SK-N-MC (cell line): ENCODE results near the gene ZNF827.
"Not testable (repeated sequence)": the region's sequence is repeated elsewhere in the genome, so short reads cannot be mapped to it uniquely, and the experiment has no call there.

Experiments
- DNase-seq: peaks from one replicate; pipeline ENCODE4 v3.0.0-alpha.2; 2011; ENCODE audit warnings: low read depth, low spot score
- H3K27ac ChIP-seq: fragments of 200-600 bp; sonication (generic); 2 replicates; pipeline ENCODE4 v1.5.1; 2016; ENCODE audit warnings: mixed run types
- H3K36me3 ChIP-seq: fragments of 200-600 bp; sonication (generic); 2 replicates; pipeline ENCODE4 v1.6.1; 2017; ENCODE audit warnings: antibody characterized with exemption, low read length, mixed read lengths; ENCODE audit not compliant: insufficient read depth
- H3K4me3 ChIP-seq: fragments of 200-600 bp; sonication (generic); 2 replicates; pipeline ENCODE4 v1.5.1; 2016
- H3K9ac ChIP-seq: fragments of 200-600 bp; sonication (generic); 2 replicates; pipeline ENCODE4 v1.8.0; 2017; ENCODE audit warnings: mixed run types, mixed read lengths; ENCODE audit not compliant: insufficient read length
- H3K9me3 ChIP-seq: fragments of 200-600 bp; sonication (generic); 2 replicates; pipeline ENCODE4 v1.6.1; 2017; ENCODE audit warnings: low read depth, mild to moderate bottlenecking, antibody characterized with exemption, low read length, moderate library complexity, mixed read lengths
- EZH2 ChIP-seq: fragments of 200-600 bp; sonication (generic); IDR thresholded peaks from one replicate; pipeline ENCODE4 v1.6.1; 2017; ENCODE audit warnings: antibody characterized with exemption
- FOXP2 ChIP-seq: optimal IDR thresholded peaks from 2 replicates; pipeline ENCODE3; 2011; ENCODE audit warnings: mild to moderate bottlenecking, moderate library complexity; ENCODE audit not compliant: insufficient read depth; ENCODE audit errors: extremely low read length, control extremely low read depth
- POLR2AphosphoS5 ChIP-seq: IDR thresholded peaks from 2 replicates; pipeline ENCODE4 v1.6.1; 2012; ENCODE audit warnings: mild to moderate bottlenecking, low read depth, low read length, borderline replicate concordance

Gene ZNF827

DNA sequence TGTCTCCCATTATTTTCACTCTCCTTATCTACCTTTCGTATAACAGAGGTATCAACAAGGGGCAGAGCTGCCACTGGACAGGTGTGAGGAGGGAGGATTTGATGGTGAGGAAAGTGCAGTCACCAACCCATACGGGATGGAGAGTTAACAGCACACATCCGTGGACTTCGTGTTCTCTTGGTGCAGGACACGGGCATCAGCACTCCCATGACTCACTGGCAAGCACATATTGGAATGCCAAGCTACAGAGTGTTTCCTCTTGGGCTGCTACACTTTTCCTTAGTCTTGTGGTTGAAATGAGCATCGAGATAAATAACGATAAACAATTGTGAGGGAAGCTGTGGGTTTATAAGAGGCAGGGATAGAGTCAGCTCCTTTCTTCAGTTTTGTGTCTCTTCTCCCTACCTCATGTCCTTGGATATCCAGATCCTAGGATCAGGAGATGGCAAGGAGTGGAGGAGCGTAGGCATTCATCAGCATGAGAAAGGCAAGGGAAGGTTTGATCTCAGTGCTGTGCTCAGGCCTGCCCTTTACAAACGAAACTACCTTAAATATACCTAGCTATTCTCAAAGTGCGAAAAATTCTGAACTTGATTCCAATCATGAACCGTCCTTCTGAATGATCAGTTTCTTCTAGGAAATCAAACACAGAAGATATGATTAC is 96.3 kb downstream of the ZNF827 start:
- H3K9ac ChIP-seq: no peak overlapping the region
- no peak overlapping the region for H3K4me3 ChIP-seq
- peaks cover 23% of the 10 kb centered on the region; the same call in 1 of the 2 replicates for H3K36me3 ChIP-seq
- no peak for DNase-seq
- no peaks in the 10 kb centered on the region for H3K9me3 ChIP-seq
- TF ChIP-seq POLR2AphosphoS5 (no peak), FOXP2 (no peak), EZH2 (no peak)
- H3K27ac ChIP-seq: no peak overlapping the region

DNA sequence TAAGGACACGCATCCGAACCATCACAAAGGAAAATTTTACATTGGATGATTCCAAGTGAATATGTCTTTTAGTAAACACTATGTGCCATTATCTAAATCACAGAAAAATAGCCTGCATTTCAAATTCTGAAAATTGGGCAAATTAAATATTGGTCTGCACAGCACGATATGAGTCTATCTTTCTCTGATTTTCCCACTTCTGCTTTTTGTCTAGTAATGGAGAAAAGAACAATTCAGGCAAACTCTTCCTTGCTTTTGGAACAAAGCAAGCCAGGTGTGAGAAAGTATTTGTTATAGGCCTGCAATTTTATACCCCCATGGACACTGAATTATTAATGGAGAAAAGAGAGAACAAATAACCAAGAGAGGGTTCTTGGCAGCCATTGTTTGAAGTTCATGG is 97.8 kb downstream of the ZNF827 start:
- Histone ChIP-seq H3K9ac (no peak overlapping the region), H3K36me3 (peaks cover 22% of the 10 kb centered on the region; the same call in 1 of the 2 replicates), H3K4me3 (no peak overlapping the region), H3K9me3 (no peaks in the 10 kb centered on the region), H3K27ac (no peak overlapping the region)
- TF ChIP-seq EZH2: no peak
- no peak for TF ChIP-seq POLR2AphosphoS5
- no peak for TF ChIP-seq FOXP2
- no peak for DNase-seq

DNA sequence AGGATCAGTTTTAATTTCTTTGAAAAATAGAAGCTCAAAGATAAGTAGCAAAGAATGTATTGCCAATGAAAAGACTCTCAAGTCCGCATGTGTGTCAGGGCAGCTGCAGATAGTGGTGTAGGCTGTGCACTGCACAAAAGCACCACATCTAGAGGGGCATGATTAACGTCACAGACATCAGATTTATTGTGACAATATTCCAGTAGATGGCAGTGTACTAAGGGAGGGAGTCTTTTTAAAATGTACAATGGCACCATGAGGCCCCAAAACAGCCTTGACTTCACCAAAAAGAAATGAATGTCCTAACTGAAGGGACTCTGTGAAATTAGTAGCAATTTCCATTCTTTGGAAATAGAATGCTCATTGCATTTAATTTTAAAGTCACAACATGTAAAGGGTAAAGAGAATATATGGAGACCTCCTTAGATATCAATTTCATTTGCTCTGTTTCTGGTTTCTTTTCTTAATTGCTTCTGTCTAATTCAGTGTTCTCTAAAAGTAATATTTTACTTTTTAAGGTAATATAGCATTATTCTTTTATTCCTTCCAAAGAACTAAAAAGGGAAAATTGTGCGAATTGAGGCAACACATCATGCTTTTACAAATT is 98.4 kb downstream of the ZNF827 start:
- Histone ChIP-seq H3K4me3 (no peak overlapping the region), H3K9me3 (no peaks in the 10 kb centered on the region), H3K36me3 (peaks cover 17% of the 10 kb centered on the region; the same call in 1 of the 2 replicates), H3K27ac (no peak overlapping the region), H3K9ac (no peak overlapping the region)
- TF ChIP-seq POLR2AphosphoS5 (no peak), EZH2 (no peak), FOXP2 (no peak)
- DNase-seq: peak; percentile 18

DNA sequence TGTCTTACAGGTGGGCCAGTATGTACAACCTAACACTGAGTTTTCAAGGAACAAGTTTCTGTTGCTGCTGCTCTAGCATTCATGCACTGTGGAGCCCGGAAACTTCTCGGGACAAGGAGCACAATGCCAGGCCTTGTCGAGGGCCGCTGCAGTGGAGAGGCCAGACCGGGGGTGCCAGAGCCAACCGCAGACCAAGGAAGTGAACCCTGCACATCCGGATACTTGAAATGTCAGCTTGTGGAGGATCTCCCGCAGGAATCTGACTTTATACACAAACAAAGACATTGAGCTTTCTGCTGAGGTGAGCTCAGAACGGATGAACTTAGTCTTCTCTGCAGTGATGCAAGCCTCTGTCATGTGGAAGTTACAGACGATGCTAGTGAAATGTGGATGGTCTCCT is 99.5 kb downstream of the ZNF827 start:
- H3K4me3 ChIP-seq: no peak overlapping the region
- no peak for TF ChIP-seq POLR2AphosphoS5
- no peak for TF ChIP-seq FOXP2
- TF ChIP-seq EZH2: no peak
- no peaks in the 10 kb centered on the region for H3K9me3 ChIP-seq
- H3K36me3 ChIP-seq: peaks cover 11% of the 10 kb centered on the region; the same call in 1 of the 2 replicates
- H3K9ac ChIP-seq: no peak overlapping the region
- no peak for DNase-seq
- H3K27ac ChIP-seq: no peak overlapping the region

DNA sequence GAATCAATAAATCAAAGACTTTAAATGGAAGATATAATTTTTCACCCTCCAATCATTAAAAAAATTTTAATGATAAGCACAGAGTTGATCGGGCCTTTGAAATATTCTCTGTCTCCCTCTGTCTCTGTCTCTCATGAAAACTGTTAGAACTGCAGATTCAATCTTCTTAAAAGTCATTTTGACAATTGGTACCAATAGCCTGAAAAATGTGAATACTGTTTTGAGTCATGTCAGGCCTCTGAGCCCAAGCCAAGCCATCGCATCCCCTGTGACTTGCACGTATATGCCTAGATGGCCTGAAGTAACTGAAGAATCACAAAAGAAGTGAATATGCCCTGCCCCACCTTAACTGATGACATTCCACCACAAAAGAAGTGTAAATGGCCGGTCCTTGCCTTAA is 106.2 kb downstream of the ZNF827 start:
- H3K9me3 ChIP-seq, DNase-seq, H3K36me3 ChIP-seq, H3K9ac ChIP-seq, H3K27ac ChIP-seq, H3K4me3 ChIP-seq: not testable (repeated sequence)

DNA sequence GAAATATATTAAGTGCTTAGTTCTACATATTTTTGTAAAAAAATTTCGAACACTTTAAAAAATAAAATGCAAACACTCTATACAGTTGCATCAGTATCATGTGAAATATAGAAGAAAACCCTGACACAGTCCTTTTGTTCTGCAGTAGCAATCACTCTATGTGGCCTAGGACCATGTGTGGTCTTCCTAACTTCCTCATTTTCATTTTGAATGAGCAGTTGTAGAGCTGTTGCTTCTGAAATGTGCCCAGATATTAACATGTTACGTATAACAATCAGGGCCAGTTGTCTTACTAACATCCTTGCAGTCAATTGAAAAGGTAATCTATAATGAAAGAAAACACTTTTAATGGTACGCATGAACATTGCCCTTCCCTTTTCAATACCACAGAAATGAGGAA is 107.9 kb downstream of the ZNF827 start:
- no peak for DNase-seq
- Histone ChIP-seq H3K4me3 (no peak overlapping the region), H3K36me3 (no peaks in the 10 kb centered on the region), H3K9ac (no peak overlapping the region), H3K9me3 (no peaks in the 10 kb centered on the region), H3K27ac (no peak overlapping the region)
- TF ChIP-seq POLR2AphosphoS5 (no peak), FOXP2 (no peak), EZH2 (no peak)

DNA sequence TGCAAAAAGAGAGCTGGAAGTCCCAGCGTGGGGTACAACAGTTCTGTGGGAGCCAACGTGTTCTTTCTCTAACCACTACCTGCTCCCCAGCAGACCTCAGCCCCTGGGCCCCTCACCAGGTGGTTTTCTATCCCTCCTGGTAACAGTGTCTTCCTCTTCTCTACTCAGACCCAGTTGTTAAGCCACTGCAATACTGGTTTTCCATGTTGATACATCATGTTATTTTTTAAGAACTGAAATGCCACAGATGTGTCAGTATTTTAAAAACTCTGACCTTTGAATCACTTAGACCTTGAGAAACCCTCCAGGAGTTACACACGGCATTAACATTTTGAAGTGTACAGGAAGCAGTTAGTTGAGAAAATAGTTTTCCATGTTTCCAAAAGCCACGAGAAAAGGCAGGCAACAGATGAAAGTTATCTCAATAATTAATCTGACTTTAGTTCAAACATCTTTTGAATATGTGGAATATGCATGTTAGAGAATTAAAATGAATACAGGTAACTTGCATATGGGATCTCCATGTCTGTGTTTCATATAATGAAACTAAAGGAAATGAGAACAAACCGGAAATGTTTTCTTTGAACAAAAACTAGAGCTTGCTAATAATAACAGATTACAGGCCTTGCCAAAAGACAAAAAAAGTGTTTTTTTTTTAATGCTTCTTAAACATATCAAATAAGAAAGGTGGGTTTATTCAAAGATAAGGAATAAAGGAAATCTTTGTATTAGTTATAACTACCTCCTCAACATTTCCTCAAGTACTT is 108.8 kb downstream of the ZNF827 start:
- no peak overlapping the region for H3K9ac ChIP-seq
- no peak for DNase-seq
- TF ChIP-seq POLR2AphosphoS5: no peak
- TF ChIP-seq FOXP2: no peak
- TF ChIP-seq EZH2: no peak
- H3K36me3 ChIP-seq: no peaks in the 10 kb centered on the region
- no peak overlapping the region; the same call in 1 of the 2 replicates for H3K27ac ChIP-seq
- H3K9me3 ChIP-seq: no peaks in the 10 kb centered on the region
- H3K4me3 ChIP-seq: no peak overlapping the region

DNA sequence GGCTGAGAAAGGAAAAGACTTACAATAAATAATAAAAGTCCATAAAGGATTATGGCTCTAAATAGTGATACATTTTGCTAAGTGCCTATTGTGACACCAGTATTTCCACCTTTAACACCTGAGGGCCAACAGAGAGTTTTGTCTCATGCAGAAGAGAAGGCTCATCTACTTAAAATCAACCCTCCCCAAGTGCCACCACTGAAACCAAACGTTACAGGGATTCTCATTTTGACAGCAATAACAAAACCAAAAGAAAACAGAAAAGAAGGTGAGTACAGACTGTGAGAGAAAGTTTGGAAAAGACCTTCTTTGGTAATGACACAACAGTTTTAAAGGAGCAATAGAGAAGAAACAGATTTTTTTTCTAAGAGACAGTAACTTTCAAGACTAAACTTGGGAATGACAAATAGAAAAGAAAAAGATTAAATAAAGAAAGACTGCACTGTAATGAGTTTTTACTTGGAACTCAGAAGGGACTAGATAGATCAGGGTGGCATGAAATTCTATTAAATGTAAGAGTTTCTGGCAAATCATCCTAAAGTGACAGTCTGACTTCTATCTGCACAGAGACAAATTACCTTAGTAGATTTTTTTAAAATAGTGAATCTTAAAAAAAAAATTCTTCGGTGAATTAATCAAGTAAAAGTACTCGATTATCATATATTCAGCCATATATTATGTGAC is 109.7 kb downstream of the ZNF827 start:
- Histone ChIP-seq H3K36me3 (no peaks in the 10 kb centered on the region), H3K27ac (no peak overlapping the region)

More for the DNA sequence above, 109.7 kb downstream of the ZNF827 start:
- TF ChIP-seq EZH2 (no peak), FOXP2 (no peak), POLR2AphosphoS5 (no peak)
- Histone ChIP-seq H3K4me3 (no peak overlapping the region), H3K9ac (no peak overlapping the region), H3K9me3 (no peaks in the 10 kb centered on the region)
- DNase-seq: no peak
